Liver (tissue), 3 donors: ENCODE results near the gene RARS2.

ENCODE experiments used
- ATF3 ChIP-seq: IDR thresholded peaks from 2 replicates; pipeline ENCODE4 v1.6.1; 2016; ENCODE audit warnings: antibody characterized with exemption
- CTCF ChIP-seq: fragments of 150-350 bp; IDR thresholded peaks from 2 replicates; pipeline ENCODE4 v1.5.1; 2017; ENCODE audit warnings: improper control_type of control experiment, low read depth, low read length; ENCODE audit not compliant: missing input control
- FOXA1 ChIP-seq: IDR thresholded peaks from 2 replicates; pipeline ENCODE4 v1.6.1; 2016; ENCODE audit warnings: antibody characterized with exemption
- GABPA ChIP-seq, 2 donors: IDR thresholded peaks in 1 of 2; conservative IDR thresholded peaks in 1 of 2; 2 replicates each; pipeline ENCODE4 v1.6.1; 2016; ENCODE audit warnings: antibody characterized with exemption in 2 of 2, mild to moderate bottlenecking in 1 of 2, moderate library complexity in 1 of 2
- JUND ChIP-seq, 2 donors: IDR thresholded peaks; 2 replicates each; pipeline ENCODE4 v1.6.1; 2016; ENCODE audit warnings: antibody characterized with exemption in 2 of 2
- MAX ChIP-seq: IDR thresholded peaks from 2 replicates; pipeline ENCODE4 v1.6.1; 2016; ENCODE audit warnings: antibody characterized with exemption
- RAD21 ChIP-seq, 2 donors: IDR thresholded peaks; 2 replicates each; pipeline ENCODE4 v1.6.1; 2016; ENCODE audit warnings: antibody characterized with exemption in 2 of 2, mild to moderate bottlenecking in 2 of 2
- SP1 ChIP-seq: IDR thresholded peaks from 2 replicates; pipeline ENCODE4 v1.6.1; 2018; ENCODE audit warnings: antibody characterized with exemption, mild to moderate bottlenecking
- TAF1 ChIP-seq: conservative IDR thresholded peaks from 2 replicates; pipeline ENCODE4 v1.6.1; 2016; ENCODE audit warnings: antibody characterized with exemption, mild to moderate bottlenecking
- ZBTB33 ChIP-seq: IDR thresholded peaks from 2 replicates; pipeline ENCODE4 v1.6.1; 2016; ENCODE audit warnings: antibody characterized with exemption
- donor health status: healthy.
- donor health status: healthy.

GRCh38 chr6:87484491-87484890 is 105.3 kb downstream of the RARS2 start:
- TF ChIP-seq CTCF (no peak), GABPA (IDR thresholded peaks at IDR 0.05 in 1 of 2, conservative IDR thresholded peaks at IDR 0.05 in 1 of 2) (no peak), TAF1 (no peak), FOXA1 (no peak), ATF3 (no peak), SP1 (no peak), RAD21 (IDR thresholded peaks at IDR 0.05) (no peak), MAX (no peak), ZBTB33 (no peak), JUND (IDR thresholded peaks at IDR 0.05) (no peak)
